ENCODE data around the gene NHLH2. TPM values are rescaled to one million over a fixed set of nuclear protein-coding genes. Genes with fewer than 3 reads are reported as not detected.

The NHLH2 gene
- total RNA-seq, 4 donors from 2014 or later, result not detected

GRCh38 chr1:115837740-115838421 lies 3.0 kb downstream of the NHLH2 start:
- Histone ChIP-seq H3K27ac (no peak overlapping the region), H3K36me3 (no peaks in the 10 kb centered on the region), H3K4me3 (peak overlapping the region in 1 of 2 donors; percentile 41), H3K27me3 (peaks cover 100% of the 10 kb centered on the region), H3K9me3 (no peaks in the 10 kb centered on the region), H3K4me1 (peaks cover 0 to 27% (median 23%) of the 10 kb centered on the region in 3 donors)
- no CpG with 5 or more reads among the region's 80 CpGs for WGBS, 2 donors (ENCODE audit: low coverage in 1 of 2)
- TF ChIP-seq POLR2A (IDR thresholded peaks at IDR 0.05) (no peak), POLR2AphosphoS5 (IDR thresholded peaks at IDR 0.05) (no peak), EP300 (IDR thresholded peaks at IDR 0.05) (no peak)
- TF ChIP-seq, protein P1, sequence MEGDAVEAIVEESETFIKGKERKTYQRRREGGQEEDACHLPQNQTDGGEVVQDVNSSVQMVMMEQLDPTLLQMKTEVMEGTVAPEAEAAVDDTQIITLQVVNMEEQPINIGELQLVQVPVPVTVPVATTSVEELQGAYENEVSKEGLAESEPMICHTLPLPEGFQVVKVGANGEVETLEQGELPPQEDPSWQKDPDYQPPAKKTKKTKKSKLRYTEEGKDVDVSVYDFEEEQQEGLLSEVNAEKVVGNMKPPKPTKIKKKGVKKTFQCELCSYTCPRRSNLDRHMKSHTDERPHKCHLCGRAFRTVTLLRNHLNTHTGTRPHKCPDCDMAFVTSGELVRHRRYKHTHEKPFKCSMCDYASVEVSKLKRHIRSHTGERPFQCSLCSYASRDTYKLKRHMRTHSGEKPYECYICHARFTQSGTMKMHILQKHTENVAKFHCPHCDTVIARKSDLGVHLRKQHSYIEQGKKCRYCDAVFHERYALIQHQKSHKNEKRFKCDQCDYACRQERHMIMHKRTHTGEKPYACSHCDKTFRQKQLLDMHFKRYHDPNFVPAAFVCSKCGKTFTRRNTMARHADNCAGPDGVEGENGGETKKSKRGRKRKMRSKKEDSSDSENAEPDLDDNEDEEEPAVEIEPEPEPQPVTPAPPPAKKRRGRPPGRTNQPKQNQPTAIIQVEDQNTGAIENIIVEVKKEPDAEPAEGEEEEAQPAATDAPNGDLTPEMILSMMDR (IDR thresholded peaks at IDR 0.05), result no peak
- ATAC-seq, result no peak

- no peak overlapping the region for H3K4me3 ChIP-seq
- WGBS, 2 donors (ENCODE audit: low coverage in 1 of 2), result 36 to 60% methylated on average over 1 to 2 of the region's 4 CpGs
- no peak for ATAC-seq
These were observed 3.6 kb downstream of the NHLH2 start for GRCh38 chr1:115837341-115837739.

GRCh38 chr1:115833856-115834255 lies 7.1 kb downstream of the NHLH2 start:
- 21 to 57% methylated on average over 2 of the region's 5 CpGs for WGBS, 2 donors (ENCODE audit: low coverage in 1 of 2)
- no peak for TF ChIP-seq EP300 (IDR thresholded peaks at IDR 0.05)
- no peak for TF ChIP-seq POLR2AphosphoS5 (IDR thresholded peaks at IDR 0.05)
- TF ChIP-seq, protein P1 (IDR thresholded peaks at IDR 0.05), result no peak
- no peak for TF ChIP-seq POLR2A (IDR thresholded peaks at IDR 0.05)
- no peak overlapping the region for H3K4me3 ChIP-seq
- H3K9me3 ChIP-seq, result no peaks in the 10 kb centered on the region
- no peak overlapping the region for H3K27ac ChIP-seq
- peaks cover 85% of the 10 kb centered on the region for H3K27me3 ChIP-seq
- H3K4me1 ChIP-seq, result peaks cover 0 to 22% (median 17%) of the 10 kb centered on the region in 3 donors
- no peak for ATAC-seq
- H3K36me3 ChIP-seq, result no peaks in the 10 kb centered on the region

More at GRCh38 chr1:115837341-115837739, 3.6 kb downstream of the NHLH2 start:
- TF ChIP-seq POLR2AphosphoS5 (IDR thresholded peaks at IDR 0.05), result no peak
- TF ChIP-seq POLR2A (IDR thresholded peaks at IDR 0.05), result no peak
- TF ChIP-seq, protein P1 (IDR thresholded peaks at IDR 0.05), result no peak
- no peak for TF ChIP-seq EP300 (IDR thresholded peaks at IDR 0.05)
- Histone ChIP-seq H3K27me3 (peaks cover 100% of the 10 kb centered on the region), H3K4me1 (peaks cover 0 to 27% (median 23%) of the 10 kb centered on the region in 3 donors), H3K27ac (no peak overlapping the region), H3K36me3 (no peaks in the 10 kb centered on the region), H3K9me3 (no peaks in the 10 kb centered on the region)

- no peaks in the 10 kb centered on the region for H3K36me3 ChIP-seq
- no peaks in the 10 kb centered on the region for H3K9me3 ChIP-seq
- H3K4me1 ChIP-seq, result peaks cover 0 to 20% (median 5%) of the 10 kb centered on the region in 3 donors
- peaks cover 83% of the 10 kb centered on the region for H3K27me3 ChIP-seq
- WGBS, 2 donors (ENCODE audit: low coverage in 1 of 2), result 86% methylated on average over 7 to 8 of the region's 8 CpGs
- H3K4me3 ChIP-seq, result no peak overlapping the region
- TF ChIP-seq POLR2A (IDR thresholded peaks at IDR 0.05) (no peak), EP300 (IDR thresholded peaks at IDR 0.05) (no peak)
- TF ChIP-seq, protein P1 (IDR thresholded peaks at IDR 0.05), result no peak
- ATAC-seq, result no peak
- no peak overlapping the region for H3K27ac ChIP-seq
These were observed 8.3 kb downstream of the NHLH2 start for GRCh38 chr1:115832651-115833050.

GRCh38 chr1:115830963-115831362 lies 10.0 kb downstream of the NHLH2 start:
- peaks cover 0 to 17% (median 4%) of the 10 kb centered on the region in 3 donors for H3K4me1 ChIP-seq
- TF ChIP-seq POLR2A (IDR thresholded peaks at IDR 0.05) (no peak), EP300 (IDR thresholded peaks at IDR 0.05) (no peak), POLR2AphosphoS5 (IDR thresholded peaks at IDR 0.05) (no peak)
- TF ChIP-seq, protein P1 (IDR thresholded peaks at IDR 0.05), result no peak
- H3K4me3 ChIP-seq, result no peak overlapping the region
- H3K9me3 ChIP-seq, result no peaks in the 10 kb centered on the region
- ATAC-seq, result no peak
- no peaks in the 10 kb centered on the region for H3K36me3 ChIP-seq
- H3K27me3 ChIP-seq, result peaks cover 66% of the 10 kb centered on the region
- H3K27ac ChIP-seq, result no peak overlapping the region
- 54 to 67% methylated on average over 2 to 3 of the region's 3 CpGs for WGBS, 2 donors (ENCODE audit: low coverage in 1 of 2)

Data from gastroesophageal sphincter (tissue), 4 donors.